T-helper 1 cell treated with Interleukin-12 subunit alpha and Interleukin-12 subunit beta and Interleukin-4 antibody, amounts not matched to agents 30 ng/mL and 1 ng/mL, for 36 hours (primary cell): ENCODE measurements around the gene AMT. TPM values are rescaled to one million over a fixed set of nuclear protein-coding genes. Genes with fewer than 3 reads are reported as not detected.

Source experiments
- intact Hi-C: fragments of 100-400 bp; cut with micrococcal nuclease; formaldehyde crosslinking; loops from one replicate; pipeline ENCODE4 v1.15.1; 2024
- total RNA-seq: library from RNA; stranded (reverse); gene quantifications from 2 replicates; pipeline ENCODE4 v1.2.3, GENCODE V29; 2022

AMT gene, protein sequence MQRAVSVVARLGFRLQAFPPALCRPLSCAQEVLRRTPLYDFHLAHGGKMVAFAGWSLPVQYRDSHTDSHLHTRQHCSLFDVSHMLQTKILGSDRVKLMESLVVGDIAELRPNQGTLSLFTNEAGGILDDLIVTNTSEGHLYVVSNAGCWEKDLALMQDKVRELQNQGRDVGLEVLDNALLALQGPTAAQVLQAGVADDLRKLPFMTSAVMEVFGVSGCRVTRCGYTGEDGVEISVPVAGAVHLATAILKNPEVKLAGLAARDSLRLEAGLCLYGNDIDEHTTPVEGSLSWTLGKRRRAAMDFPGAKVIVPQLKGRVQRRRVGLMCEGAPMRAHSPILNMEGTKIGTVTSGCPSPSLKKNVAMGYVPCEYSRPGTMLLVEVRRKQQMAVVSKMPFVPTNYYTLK
- total RNA-seq: 3.9 and 4.6 TPM in 2 replicates

DNA sequence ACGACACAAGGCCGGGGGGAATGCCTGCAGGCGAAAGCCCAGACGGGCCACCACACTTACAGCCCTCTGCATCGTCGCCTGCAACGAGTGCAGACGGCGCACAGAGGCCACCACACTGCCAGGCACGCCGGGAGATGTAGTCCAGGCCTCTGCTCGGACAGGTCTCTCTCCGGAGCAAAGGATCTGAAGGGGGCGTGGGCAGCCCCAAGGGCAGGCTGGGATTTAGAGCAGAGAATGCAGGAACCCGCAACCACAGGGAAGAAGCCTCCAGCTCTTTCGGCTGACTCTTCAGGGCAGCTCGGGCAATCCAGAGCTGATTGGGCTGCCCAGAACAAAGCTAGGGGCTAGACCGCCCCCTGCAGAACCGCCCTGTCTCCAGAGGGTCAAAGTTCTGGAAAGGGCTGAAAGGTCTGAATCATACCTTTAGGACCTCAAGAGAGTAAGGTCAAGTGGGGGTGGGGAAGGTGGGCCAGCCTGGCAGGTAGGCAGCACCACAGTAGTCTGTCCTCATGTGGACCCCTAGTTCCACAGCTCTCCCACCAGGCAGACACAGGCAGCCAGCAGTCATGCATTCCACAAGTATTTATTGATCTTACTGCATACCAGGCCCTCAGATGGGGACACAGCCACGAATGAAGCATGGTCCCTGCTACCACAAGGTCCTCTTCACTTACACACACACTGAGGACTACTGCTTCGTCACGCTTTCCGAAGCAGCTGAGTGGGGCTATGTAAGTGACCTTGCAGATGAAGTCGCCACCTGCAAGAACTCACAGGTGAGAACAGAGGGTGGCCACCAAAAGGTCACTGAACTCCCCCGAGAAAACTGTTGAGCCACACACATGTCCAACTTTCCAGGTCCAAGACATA, at the start of gene AMT:
Gene AMT (minus strand): TSS at position 95 of the 870 bp plus-strand sequence. CDS start 23 bp downstream, at position 72.
- intact Hi-C loops: no loop called here

DNA sequence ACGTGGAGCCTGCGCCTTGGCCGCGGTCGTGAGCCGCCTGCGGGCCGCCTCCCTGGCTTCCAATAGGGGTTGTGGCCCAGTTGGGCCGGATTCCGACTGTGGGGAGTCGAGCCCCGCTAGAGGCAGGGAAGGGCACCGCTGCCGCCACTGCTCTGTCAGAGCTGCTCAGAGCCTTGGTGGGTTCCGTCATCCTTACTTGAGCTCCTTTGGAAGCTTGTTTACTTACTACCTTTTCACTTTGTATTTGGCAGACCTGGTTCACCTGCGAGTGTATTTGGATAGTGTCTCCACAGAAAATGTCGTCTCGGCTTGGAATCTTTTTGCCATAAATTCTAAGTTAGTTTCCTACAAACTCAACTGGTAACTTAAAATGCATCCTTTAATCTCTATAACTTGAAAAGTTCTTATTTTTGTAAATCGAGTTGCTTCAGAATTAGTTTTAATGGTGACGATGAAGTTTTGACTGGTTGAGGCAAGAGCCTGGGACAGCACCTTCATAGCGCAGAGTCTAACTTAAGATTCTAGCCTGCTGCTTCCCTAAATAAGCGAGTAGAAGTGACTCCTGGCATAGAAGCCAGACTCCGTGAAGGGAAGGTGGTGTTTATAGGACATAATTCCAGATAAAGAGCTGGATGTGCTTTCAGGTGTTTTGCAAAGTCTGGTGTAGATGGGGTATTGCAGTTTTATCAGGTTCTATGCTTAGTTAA, 48.6 kb upstream of the AMT start:
- intact Hi-C loops: loop anchor here (1.0 to 10.0 kb wide), 19 partner anchors 22 to 1096 kb away; partner anchors contain the start of genes APEH, BSN, C3orf18 and CCDC71

DNA sequence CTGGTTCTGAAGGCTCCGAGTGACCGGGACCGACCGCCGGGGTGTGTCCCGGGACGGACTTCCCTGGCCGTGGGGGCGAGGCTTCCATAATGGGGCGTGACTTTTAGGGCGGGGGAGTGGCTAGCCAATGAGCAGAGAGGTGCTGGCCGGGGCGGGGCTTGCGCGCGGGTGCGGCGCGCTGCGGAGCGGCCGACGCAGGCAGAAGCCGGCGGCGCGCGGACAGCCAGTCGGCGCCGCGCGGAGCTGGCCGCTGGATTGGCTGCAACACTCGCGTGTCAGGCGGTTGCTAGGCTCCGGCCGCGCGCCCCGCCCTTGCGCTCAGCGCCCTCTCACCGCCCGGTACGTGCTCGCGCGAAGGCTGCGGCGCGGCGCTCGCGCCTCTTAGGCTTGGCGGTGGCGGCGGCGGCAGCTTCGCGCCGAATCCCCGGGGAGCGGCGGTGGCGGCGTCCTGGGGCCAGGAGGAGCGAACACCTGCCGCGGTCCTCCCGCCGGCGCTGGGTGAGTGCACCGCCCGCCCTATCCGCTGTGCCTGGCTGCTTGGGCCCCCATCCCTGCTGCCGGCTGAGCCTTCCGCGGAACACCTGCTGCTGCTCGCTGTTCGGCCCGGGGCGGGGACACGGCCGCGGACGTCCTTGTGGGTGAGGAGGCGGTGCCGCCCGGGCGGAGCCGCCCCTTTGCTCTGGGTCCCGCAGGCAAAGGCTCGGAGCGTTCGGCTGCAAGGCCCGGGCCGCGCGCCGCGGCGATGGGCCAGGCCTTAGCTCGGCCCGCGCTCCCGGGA, 47.9 kb upstream of the AMT start, which contains the start of gene DAG1:
Gene DAG1 (plus strand): TSS at position 332 of the 778 bp plus-strand sequence. CDS start 40,268 bp downstream, outside the sequence.
- intact Hi-C loops: loop anchor here (1.0 to 10.0 kb wide), 19 partner anchors 21 to 1097 kb away; partner anchors contain the start of genes APEH, BSN, C3orf18 and CCDC71

DNA sequence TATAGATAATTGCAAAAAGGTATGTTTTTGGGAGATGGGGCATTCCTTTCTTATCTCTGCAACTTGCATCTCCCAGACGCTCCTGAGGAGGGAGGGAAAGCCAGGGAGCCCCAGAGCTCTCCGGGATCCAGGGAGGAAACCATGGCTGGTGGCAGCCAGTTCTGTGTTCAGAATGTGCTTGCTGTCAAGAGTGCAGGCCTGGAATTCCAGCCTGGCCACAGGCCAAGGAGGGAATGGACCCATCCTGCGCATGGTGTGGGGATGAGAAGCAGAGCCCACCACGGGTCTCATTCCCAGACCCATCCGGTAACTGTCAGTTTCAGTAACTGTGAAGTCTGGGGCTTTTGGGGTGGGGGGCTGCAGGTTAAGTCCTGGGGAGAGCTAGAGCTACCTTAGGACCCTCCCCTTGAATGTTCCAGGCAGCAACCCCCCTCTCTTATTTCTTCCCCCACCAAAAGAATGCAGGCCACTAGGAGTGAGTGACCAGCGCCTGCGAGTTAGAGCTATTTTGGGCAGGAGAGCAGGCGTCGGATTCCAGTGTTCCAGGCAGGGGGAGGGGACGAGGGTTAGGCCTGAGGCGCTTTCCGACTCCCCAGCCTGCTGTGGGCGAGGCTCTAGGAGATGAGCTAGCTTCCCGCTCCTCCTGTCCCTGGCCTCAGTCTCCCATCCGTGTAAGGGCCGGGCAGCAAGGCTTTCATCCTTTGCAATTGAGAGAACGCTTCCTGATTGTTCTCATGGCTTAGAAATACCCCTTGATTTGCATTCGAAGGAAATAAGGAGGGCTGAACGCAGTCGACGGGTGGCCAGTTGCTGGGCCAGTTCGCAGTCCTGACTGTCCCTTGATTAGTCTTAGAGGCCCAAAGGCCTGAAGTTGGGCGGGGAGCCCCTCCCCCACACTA, 47.0 kb upstream of the AMT start:
- intact Hi-C loops: no loop called here

DNA sequence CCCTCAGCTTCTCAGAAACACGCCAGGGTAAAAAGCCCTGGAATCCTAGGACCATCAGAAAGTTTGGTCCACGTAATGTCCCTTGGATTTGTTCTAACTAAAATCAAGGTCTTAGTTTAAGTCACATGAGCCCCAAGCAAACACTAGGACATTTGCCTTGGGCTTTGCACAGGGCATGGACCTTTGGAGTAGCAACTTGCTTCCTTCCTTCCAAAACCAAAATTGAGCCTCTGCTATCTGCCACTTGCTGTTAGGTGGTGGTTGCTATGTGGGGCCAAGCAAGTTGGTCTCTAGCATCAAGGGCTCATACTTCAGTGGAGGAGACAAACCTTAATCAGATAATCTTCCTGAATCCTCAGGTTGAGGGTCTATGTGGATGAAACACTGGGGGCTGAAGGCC, 43.8 kb upstream of the AMT start:
- intact Hi-C loops: no loop called here

DNA sequence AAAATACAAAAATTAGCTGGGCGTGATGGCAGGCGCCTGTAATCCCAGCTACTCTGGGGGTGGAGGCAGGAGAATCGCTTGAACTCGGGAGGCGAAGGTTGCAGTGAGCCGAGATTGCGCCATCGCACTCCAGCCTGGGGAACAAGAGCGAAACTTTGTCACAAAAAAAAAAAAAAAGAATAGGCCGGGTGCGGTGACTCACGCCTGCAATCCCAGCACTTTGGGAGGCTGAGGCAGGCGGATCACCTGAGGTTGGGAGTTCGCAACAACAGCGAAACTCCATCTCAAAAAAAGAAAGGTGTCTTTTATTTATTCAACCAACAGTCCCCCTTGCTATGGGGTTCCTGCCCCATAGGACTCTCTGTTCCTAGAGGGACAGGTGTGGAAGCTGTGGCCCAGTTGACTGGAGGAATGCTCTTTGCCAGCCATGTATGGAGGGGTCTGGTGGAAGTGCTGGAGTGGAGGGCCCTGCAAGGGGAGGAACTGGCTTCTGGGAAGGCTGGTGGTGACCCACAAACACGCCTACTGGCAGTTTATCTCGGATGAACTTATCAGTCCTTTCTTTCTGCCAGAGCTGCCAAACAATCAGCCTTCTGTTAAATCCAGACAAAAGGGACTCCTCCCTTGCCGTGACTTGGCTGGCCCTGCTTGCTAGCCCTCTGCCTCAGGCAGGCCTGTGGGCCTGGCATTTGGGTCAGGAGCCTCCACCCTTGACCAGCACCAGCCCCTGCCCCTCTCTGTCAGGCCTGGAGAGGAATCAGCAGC, 43.2 kb upstream of the AMT start:
- intact Hi-C loops: no loop called here

DNA sequence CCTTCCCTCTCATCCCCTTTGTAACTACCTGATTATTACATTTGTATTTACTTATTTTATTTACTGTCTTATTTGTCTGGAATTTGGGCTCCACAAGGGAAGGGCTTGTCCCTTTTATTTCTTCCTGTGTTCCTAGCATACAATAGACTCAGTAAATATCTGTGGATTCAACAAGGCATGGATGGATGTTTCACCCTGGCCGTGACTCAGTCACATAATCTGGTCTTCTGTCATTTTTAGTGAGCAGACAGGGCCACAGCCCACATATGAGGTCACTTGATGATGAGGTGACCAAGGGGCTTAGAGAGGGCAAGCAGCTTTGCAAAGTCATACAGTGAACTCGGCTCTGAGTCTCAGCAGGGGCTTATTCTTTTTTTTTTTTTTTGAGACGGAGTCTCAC, 39.9 kb upstream of the AMT start:
- intact Hi-C loops: no loop called here

DNA sequence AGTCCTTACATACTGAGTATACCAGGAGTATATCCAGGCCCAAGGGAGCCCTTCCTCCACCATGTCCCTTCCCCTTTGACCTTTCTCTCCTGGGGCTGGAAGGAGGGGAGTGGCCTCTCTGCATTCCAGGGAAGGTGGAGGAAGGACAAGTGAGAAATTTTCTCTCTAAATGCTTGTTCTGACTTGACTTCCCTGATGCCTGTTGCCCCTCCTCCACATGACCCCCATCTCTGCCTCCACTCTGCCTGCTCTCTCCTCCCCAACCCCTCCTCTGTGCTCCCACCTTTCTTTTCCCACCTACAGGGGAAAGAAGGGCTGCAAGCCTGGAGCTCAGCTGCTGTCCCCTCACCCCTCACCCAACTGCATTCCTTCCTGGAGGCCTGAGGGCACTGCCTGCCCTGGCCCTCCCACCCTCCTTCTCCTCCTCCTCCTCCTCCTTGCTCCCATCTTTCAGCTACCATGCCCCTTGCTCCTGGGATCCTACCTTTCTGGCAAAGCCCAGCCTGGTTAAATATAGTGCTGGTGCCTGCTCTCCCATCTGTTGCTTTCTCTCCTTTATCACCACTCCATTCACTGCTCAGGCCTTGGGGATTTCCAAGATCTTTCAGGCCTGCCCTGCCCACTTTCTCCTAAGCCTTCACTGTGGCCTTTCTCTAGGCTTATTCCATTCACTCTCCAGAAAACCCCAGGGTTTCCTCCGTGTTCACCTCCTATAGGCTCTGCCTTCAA, 39.3 kb upstream of the AMT start:
- intact Hi-C loops: no loop called here

DNA sequence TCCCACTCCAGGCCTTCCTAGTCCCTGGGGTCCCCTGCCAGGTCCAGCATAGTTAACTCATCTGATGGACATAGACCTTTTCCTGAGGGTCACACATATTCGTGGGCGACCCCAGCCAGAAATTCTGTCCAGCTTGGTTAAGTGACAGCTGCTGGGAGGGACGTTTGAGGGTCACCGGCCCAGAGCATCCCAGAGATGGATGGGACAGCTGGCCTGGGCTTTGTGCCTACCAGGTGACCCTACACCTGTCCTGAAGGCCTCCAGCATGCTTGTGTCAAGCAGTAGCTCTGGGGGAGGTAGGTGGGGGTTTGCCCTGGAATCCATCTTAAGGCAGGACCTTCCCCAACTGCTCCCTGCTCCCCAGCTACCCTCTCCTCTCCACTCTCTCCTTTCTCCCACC, 38.7 kb upstream of the AMT start:
- intact Hi-C loops: no loop called here

DNA sequence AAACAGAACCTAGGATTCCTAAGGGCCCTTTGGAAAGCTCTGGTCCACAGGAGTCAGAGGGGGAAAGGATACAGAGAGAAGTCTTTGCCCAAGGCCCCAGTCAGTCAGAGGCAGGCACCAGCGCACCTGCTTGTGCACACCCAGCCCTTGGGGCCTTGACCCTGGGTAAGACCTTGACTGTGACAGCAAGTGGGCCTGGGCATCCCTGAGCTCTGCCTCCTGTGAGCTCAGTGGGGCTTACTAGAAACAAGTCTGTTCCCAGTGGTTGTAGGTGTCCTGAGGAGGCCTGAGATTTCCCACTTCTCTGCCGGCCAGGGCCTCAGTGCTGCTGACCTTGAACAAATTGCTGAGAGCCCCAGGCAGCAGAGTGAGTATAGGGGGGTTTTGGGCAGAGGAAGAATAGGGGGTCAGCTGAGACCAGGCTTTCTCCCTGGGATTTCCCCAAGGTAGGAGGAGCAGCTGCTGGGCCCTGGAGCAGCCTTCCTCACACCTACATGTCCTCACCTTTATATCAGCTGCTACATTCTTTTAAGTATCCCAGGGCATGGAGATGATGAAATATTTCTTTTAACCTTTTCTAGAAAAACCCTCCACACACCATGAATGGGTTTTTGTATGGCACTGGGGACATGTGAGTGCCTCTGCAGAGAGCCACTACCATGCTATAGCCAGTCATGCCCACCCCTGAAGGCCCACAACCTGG, 38.1 kb upstream of the AMT start:
- intact Hi-C loops: no loop called here

DNA sequence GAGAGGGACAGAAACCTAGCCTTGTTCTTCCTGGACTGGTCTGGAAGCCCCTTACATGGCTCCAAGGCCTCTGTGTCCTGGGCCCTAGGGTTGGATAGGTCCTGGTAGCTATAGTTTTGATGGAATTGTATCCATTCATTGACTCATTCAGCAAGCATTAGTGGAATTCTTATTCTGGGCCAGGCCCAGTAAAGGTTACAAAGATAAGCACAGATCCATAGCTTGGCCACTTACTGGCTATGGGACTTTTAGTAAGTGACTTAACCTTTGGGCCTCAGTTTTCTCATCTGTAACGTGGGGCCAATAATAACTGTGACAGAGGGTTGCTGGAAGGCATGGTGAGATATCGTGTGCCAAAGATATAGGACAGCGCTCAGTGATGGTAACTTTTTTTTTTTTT, 34.2 kb upstream of the AMT start:
- intact Hi-C loops: no loop called here

DNA sequence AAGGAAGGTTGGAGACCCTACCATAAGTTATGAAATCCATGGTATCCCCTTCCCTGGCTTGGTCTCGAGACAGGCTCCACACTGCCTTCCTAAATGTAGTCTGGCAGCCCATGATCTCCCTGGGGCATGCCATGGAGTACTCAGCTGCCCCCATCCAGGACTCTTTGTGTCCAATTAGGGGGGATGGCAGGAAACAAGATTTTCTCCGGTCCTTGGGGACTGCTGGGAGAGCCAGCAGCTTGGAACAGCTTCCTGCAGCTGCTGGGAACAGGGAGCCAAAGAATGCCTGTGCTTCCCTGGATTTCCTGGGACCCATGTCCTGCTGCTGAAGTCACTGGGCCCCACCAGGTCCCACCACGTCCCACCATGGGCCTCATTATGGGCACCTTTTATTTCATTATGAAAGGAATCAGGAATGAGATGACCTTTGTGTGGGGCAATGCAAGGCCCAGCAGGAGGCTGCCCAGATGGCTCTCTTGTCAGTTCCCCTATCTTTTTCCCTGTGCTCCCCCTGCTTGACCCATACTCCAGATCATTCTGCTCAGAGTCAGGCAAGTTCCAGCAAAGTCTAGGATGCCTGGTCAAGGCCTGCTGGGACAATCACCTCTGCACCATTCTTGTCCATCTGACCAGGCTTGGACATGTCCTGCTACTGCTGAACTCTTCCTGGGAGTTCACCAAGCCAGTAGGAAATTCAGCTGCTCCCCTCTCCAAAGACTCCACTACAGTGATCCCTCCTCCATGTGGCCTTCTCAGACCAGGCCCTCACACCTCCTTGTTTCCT, 32.8 kb upstream of the AMT start:
- intact Hi-C loops: no loop called here

DNA sequence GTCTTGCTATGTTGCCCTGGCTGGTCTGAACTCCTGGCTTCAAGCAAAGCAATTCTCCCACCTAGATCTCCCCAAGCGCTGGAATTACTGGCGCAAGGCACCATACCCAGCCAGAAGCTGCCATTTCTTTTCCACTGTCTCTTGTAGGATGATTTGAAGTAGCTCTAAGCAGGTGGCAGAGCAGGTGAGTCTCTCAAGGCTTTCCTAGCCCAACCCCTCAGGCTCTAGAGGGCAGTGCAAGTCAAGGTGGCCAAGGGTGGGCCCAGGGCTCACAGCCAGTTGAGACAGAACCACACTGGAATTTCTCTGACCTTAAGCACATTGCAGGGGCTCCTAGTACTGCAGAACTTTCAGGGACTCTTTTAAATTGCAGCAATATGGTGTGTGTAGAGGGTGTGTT, 32.2 kb upstream of the AMT start:
- intact Hi-C loops: no loop called here

DNA sequence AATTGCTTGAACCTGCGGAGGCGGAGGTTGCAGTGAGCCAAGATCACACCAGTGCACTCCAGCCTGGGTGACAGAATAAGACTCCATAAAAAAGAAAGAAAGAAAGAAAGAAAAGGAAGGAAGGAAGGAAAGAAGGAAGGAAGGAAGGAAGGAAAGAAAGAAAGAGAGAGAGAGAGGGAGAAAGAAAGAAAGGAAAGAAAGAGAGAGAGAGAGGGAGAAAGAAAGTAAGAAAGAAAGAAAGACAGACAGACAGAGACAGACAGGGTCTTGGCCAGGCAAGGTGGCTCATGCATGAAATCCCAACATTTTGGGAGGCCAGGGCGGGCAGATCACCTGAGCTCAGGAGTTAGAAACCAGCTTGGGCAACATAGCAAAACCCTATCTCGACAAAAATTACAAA, 31.3 kb upstream of the AMT start:
- intact Hi-C loops: no loop called here

DNA sequence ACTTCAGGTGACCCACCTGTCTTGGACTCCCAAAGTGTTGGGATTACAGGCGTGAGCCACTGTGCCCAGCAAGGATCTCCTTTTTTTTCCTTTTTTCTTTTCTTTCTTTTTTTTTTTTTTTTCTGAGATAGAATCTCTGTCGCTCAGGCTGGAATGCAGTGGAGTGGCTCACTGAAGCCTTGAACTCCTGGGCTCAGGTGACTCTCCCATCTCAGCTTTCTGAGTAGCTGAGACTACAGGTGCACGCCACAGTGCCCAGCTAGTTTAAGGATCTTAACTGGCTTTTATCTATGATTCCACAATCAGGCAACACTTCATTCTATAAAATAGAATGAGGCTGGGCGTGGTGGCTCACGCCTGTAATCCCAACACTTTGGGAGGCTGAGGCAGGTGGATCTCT, 23.1 kb upstream of the AMT start:
- intact Hi-C loops: no loop called here

DNA sequence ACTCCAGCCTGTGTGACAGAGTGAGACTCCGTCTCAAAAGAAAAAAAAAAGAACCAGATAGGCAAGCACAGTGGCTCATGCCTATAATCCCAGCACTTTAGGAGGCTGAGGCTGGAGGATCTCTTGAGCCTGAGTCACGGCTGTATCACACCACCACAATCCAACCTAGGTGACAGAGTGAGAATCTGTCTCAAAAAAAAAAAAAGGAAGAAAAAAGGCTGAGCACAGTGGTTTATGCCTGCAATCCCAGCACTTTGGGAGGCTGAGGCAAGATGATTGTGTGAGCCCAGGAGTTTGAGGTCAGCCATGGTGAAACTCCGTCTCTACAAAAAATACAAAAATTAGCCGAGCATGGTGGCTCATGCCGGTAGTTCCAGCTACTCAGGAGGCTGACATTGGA, 12.5 kb upstream of the AMT start:
- intact Hi-C loops: no loop called here

DNA sequence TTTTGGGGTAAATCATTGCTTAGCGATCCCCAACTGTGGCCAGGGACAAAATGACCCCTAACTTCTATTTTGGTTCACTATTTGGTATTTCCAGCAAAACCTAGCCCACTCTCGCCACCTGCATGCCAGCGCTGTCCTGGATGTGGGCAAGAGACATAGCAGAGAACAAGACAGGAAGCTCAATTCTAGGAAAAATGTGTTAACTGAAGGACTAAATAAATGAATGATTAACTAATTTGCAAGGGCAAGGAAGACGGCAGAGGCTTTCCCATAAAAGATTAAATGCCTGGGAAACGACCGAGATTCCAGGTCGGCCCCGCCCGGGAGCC, 6.4 kb upstream of the AMT start:
- intact Hi-C loops: loop anchor here (1.0 to 5.0 kb wide), 9 partner anchors 12 to 869 kb away; partner anchors contain the start of genes DAG1, GPX1, HYAL3 and NAA80
